ENCODE measurements around the gene PSRC1. TPM values are rescaled to one million over a fixed set of nuclear protein-coding genes. Genes with fewer than 3 reads are reported as not detected.
A peak's percentile ranks its signal among the peaks of the same experiment; 100 is the strongest.

PSRC1 gene
- total and polyA plus RNA-seq, 12 donors, result 0.34 to 2.9 (median 0.73) TPM

GRCh38 chr1:109277434-109278204 is 5.3 kb downstream of the PSRC1 start:
- TF ChIP-seq CTCF (IDR thresholded peaks at IDR 0.05), result peak; percentile 86 to 96 (median 89)
- 69 to 76% methylated on average over 7 of the region's 7 CpGs for WGBS, 2 donors
- H3K27ac ChIP-seq, result no peak overlapping the region
- H3K4me1 ChIP-seq, result peaks cover 0 to 29% (median 7%) of the 10 kb centered on the region in 9 donors
- no peaks in the 10 kb centered on the region for H3K36me3 ChIP-seq
- H3K4me3 ChIP-seq, result no peak overlapping the region
- intact Hi-C loops (cut with DNase I), result loop anchor here in 8 of 10 donors (1.0 to 10.0 kb wide), 5 partner anchors 121 to 255 kb away; no protein-coding TSS in a partner anchor
- no peaks in the 10 kb centered on the region for H3K9me3 ChIP-seq
- peak; percentile 78 to 81 for DNase-seq
- no peaks in the 10 kb centered on the region for H3K27me3 ChIP-seq
- ATAC-seq, result peak; percentile 65 to 84 (median 78)

GRCh38 chr1:109275706-109276345 is 7.1 kb downstream of the PSRC1 start:
- Histone ChIP-seq H3K4me1 (peaks cover 0 to 11% (median 0%) of the 10 kb centered on the region in 9 donors), H3K9me3 (no peaks in the 10 kb centered on the region), H3K27ac (no peak overlapping the region), H3K27me3 (no peaks in the 10 kb centered on the region), H3K4me3 (no peak overlapping the region), H3K36me3 (no peaks in the 10 kb centered on the region)
- 59 to 66% methylated on average over 9 of the region's 9 CpGs for WGBS, 2 donors
- TF ChIP-seq CTCF (IDR thresholded peaks at IDR 0.05), result no peak
- ATAC-seq (no peak), DNase-seq (no peak)
- intact Hi-C loops (cut with DNase I), result loop anchor here in 6 of 10 donors (2.0 to 10.0 kb wide), 4 partner anchors 123 to 256 kb away; no protein-coding TSS in a partner anchor

- no peaks in the 10 kb centered on the region for H3K36me3 ChIP-seq
- WGBS, 2 donors, result 74 to 77% methylated on average over 22 to 24 of the region's 24 CpGs
- intact Hi-C loops (cut with DNase I), result loop anchor here in 5 of 10 donors (5.0 to 10.0 kb wide), 3 partner anchors 127 to 257 kb away; no protein-coding TSS in a partner anchor
- no peaks in the 10 kb centered on the region for H3K27me3 ChIP-seq
- peak in 1 of 8 donors; percentile 52 for ATAC-seq
- H3K9me3 ChIP-seq, result no peaks in the 10 kb centered on the region
- no peak overlapping the region for H3K4me3 ChIP-seq
- TF ChIP-seq CTCF (IDR thresholded peaks at IDR 0.05), result no peak
- no peak overlapping the region for H3K27ac ChIP-seq
- no peak for DNase-seq
- H3K4me1 ChIP-seq, result peaks cover 0 to 11% (median 0%) of the 10 kb centered on the region in 9 donors
Measured at GRCh38 chr1:109274533-109275476, 8.1 kb downstream of the PSRC1 start.

All from heart right ventricle (tissue), 16 donors.